GM12865 (cell line): ENCODE results near the gene EIF4A2.
A peak's percentile ranks its signal among the peaks of the same experiment; 100 is the strongest.
"Not testable (repeated sequence)": the region's sequence is repeated elsewhere in the genome, so short reads cannot be mapped to it uniquely, and the experiment has no call there.

Experiments
- DNase-seq: peaks from one replicate; pipeline ENCODE4 v3.0.0; 2010; ENCODE audit warnings: low read depth
- H3K4me3 ChIP-seq: 2 replicates; pipeline ENCODE4 v1.5.1; 2011; ENCODE audit warnings: mild to moderate bottlenecking, low read depth, low read length, control low read depth
- CTCF ChIP-seq: IDR thresholded peaks from 2 replicates; pipeline ENCODE4 v1.5.1; 2011; ENCODE audit warnings: low read length, control low read depth, low read depth, inconsistent platforms; ENCODE audit not compliant: insufficient read depth; ENCODE audit errors: missing control alignments

Gene EIF4A2

DNA sequence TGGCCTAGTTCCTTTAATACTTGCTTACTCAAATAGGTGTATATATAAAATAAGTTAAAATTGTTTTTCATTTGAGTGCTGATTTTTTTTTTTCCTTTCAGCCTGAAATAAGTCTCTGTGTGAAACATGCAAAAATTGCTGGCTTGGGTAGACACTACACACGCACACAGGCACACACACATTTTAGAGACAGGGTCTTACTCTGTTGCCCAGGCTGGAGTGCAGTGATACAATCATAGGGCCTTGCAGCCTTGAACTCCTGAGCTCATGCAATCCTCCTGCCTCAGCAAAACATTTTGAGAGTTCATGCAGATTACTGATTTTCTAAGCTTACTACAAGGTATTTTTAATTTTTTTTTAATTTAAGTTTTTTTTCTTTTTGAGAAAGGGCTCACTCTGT lies 35.6 kb downstream of the EIF4A2 start:
- no peak for DNase-seq
- TF ChIP-seq CTCF, result no peak

DNA sequence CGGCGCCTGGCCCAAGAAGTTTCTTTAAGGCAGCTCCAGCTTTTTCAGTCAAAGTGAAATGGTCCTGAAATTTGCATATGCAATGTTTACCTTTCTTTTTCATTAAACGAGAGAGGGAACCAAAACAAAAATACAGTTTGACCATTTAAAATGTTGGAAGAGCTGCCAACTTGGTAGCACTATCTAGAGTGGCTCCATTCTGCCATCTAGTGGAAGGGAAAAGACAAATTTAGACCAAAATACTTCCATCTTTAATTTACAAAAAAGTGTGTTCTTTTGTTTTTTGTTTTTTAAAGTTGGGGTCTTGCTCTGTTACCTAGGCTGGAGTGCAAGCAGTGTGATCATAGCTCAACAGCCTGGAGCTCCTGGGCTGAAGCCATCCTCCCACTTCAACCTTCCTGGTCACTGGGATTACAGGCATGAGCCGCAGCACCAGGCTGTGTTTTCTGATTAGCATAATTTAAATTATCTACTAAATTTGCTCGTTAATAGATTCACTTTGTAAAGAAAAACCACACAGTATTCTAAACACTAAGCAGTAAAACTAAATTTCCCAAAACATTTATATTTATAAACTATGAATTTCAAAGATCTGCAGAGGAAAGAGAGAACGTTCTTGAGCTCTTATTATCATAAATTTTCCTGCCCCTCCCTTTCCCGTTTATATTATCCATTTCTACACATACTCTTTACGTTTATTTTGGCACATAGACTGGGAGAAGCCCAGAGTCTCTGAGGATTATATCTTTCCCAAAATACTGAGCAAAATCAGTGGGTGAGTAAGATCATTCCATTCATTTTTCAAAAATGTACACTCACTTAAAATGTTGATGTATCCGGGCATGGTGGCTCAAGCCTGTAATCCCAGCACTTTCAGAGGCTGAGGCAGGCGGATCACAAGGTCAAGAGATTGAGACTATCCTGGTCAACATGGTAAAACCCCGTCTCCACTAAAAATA lies 38.3 kb downstream of the EIF4A2 start:
- TF ChIP-seq CTCF, result peak; percentile 59

More for the DNA sequence above, 35.6 kb downstream of the EIF4A2 start:
- H3K4me3 ChIP-seq, result no peak overlapping the region

GRCh38 chr3:186822388-186822759 lies 39.0 kb downstream of the EIF4A2 start:
- H3K4me3 ChIP-seq, DNase-seq: not testable (repeated sequence)

More for the DNA sequence above, 38.3 kb downstream of the EIF4A2 start:
- H3K4me3 ChIP-seq, result no peak overlapping the region
- DNase-seq, result peak; percentile 69

- H3K4me3 ChIP-seq, result no peak overlapping the region
- DNase-seq, result no peak
- no peak for TF ChIP-seq CTCF
Observed at GRCh38 chr3:186823386-186823785, 40.0 kb downstream of the EIF4A2 start.

DNA sequence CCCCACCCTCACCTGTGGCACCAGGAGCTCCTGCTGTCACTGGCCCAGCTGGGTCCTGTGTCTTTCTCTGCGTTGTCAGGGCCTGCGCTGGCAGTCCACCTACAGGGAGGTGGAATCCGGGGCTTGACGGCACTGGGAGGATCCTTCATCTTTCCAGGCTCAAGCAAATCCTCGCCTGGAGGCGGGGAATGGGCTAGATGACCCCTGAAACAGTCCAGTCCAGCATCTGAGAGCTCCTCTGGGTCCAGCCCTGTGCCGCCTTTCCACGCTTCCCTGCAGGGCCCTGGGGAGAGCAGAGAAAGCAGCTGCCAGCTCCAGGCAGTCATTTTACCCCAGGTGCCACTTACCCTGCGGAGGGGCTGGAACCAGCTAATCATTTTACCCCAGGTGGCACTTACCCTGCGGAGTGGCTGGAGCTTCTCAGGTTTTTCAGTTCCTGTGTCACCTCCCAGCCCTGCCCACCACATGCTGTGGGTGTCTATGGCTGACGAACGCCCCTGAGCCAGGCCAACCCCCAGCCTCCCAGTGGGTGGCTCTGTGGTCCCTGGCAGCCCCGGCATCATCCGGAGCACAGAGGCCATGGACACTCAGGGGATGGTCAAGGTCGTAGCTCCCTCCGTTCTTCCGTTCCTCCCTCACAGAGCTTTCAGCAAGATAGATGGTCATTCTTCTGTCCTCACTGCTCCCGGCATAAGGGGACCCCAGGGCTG lies 41.2 kb downstream of the EIF4A2 start:
- no peak for TF ChIP-seq CTCF
- no peak overlapping the region for H3K4me3 ChIP-seq
- DNase-seq, result no peak

DNA sequence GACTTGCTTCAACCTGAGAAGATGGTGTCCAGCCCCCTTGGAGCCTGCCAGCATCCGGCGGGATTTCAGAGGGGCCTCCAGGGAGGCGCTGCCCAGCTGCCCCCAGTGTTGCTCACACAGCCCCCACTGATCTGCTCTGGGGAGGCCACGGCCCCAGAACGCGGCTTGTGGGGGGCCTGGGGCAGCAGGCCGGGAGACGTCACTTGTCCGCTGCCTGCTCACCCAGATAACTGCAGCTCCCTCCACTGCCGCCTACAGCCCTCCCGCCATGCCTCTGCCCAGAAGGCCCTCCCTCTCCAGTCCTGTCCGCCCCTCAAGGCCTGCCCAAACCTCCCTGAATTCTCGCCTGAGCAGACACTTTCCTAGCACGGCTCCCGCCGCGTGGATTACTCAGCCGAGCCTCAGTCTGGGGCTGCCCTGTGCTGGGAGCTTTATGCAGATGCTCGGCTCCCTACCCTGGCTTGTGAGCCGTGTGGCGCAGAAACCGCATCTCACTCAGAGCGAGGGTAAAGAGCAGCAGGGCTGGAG lies 42.0 kb downstream of the EIF4A2 start:
- DNase-seq, result peak; percentile 18
- no peak overlapping the region for H3K4me3 ChIP-seq
- no peak for TF ChIP-seq CTCF

DNA sequence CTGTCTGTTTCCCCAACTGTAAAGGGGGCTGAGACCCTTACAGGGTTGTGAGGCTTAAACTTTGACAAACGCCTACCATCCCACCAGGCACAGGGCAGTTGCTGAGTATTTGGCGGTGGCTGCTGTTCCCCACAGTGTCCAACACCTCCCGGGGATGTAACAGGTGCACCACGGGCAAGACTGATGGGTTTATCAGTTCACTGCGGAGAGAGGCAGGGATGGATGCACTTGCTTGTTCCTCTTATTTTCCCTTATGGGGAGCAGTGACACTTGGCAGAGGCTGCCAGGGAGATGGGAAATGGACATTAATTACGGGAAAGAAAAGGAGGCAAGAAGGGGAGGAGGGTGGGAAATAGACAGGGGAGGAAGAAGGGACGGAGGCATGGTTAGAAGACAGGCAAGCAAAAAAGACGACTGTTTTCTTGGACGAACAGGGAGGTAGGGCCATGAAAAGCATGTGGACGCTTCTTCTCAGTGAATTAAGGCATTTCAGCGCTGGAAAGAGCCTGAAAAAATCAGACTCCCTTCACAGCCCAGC lies 42.6 kb downstream of the EIF4A2 start:
- no peak for DNase-seq
- no peak for TF ChIP-seq CTCF
- no peak overlapping the region for H3K4me3 ChIP-seq
